Parietal lobe (tissue), 1 donor: ENCODE results near the gene MRPS18A. TPM values are rescaled to one million over a fixed set of nuclear protein-coding genes. Genes with fewer than 3 reads are reported as not detected.

Experiments
- total RNA-seq: library from RNA; depleted of rRNA; stranded (reverse); fragments of >200 nt; gene quantifications from one replicate; pipeline ENCODE4 v1.2.3, GENCODE V29; 2014

Gene MRPS18A
- total RNA-seq: 21.6 TPM

GRCh38 chr6:43687437-43688347 is at the start of gene MRPS18A:
Gene MRPS18A, minus strand, starts transcription at chr6:43687791. Its CDS starts 12 bp downstream, at chr6:43687779.

GRCh38 chr6:43644940-43645612 is 42.5 kb downstream of the MRPS18A start, which contains the start of gene RSPH9:
Gene RSPH9, plus strand, starts transcription at chr6:43645036. Its CDS starts 63 bp downstream, at chr6:43645099.

GRCh38 chr6:43635387-43636307 is 51.9 kb downstream of the MRPS18A start, which contains the start of gene MAD2L1BP:
Gene MAD2L1BP, plus strand, starts transcription at chr6:43635840. Its CDS starts 36 bp downstream, at chr6:43635876.

GRCh38 chr6:43629104-43629504 is 58.5 kb downstream of the MRPS18A start, which contains the start of gene GTPBP2:
Gene GTPBP2, minus strand, starts transcription at chr6:43629264. Its CDS starts 102 bp downstream, at chr6:43629162.

Other genes with a start within 250 kb of the MRPS18A start
- gene DLK2, start 232.2 kb downstream of the MRPS18A start, total RNA-seq: 8.5 TPM
- gene TJAP1, start 210.2 kb downstream of the MRPS18A start, total RNA-seq: 6.9 TPM
- gene LRRC73, start 177.4 kb downstream of the MRPS18A start, total RNA-seq: 4.1 TPM
- 71.4 TPM for gene YIPF3, start 170.9 kb downstream of the MRPS18A start, total RNA-seq
- 29.4 TPM for gene POLR1C, start 170.7 kb downstream of the MRPS18A start, total RNA-seq
- gene XPO5, start 111.8 kb downstream of the MRPS18A start, total RNA-seq: 62.0 TPM
- 17.8 TPM for gene POLH, start 111.6 kb downstream of the MRPS18A start, total RNA-seq
- gene GTPBP2, start 58.5 kb downstream of the MRPS18A start, total RNA-seq: 65.7 TPM
- 20.7 TPM for gene MAD2L1BP, start 52.0 kb downstream of the MRPS18A start, total RNA-seq
- gene RSPH9, start 42.8 kb downstream of the MRPS18A start, total RNA-seq: 6.9 TPM
- 44.1 TPM for gene VEGFA, start 82.4 kb upstream of the MRPS18A start, total RNA-seq